ENCODE data around the gene AVP.

DNA sequence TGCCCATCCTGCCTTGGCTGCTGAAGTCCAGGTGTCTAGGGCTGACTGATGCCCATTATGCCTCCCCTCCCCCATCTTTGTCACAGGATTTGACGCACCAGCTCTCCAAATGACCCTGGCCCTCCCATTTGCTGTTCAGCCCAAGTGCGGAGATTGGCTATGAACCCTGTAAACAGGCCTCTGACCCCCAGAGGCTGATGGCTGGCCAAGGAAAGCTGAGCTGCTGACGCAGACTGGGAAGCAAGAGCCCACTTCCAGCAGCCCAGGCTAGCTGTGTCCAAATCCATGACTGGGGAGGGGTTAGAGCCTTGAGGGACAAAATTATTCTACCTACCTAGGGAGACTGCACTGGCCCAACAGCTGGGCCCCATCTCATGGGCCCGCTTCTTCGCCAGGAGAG lies 41.9 kb downstream of the AVP start:
- TF ChIP-seq, protein P1, sequence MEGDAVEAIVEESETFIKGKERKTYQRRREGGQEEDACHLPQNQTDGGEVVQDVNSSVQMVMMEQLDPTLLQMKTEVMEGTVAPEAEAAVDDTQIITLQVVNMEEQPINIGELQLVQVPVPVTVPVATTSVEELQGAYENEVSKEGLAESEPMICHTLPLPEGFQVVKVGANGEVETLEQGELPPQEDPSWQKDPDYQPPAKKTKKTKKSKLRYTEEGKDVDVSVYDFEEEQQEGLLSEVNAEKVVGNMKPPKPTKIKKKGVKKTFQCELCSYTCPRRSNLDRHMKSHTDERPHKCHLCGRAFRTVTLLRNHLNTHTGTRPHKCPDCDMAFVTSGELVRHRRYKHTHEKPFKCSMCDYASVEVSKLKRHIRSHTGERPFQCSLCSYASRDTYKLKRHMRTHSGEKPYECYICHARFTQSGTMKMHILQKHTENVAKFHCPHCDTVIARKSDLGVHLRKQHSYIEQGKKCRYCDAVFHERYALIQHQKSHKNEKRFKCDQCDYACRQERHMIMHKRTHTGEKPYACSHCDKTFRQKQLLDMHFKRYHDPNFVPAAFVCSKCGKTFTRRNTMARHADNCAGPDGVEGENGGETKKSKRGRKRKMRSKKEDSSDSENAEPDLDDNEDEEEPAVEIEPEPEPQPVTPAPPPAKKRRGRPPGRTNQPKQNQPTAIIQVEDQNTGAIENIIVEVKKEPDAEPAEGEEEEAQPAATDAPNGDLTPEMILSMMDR (conservative IDR thresholded peaks at IDR 0.05), result no peak
- no peak for TF ChIP-seq ZFX (IDR thresholded peaks at IDR 0.05)
